ENCODE results near the gene ENPP1.
A peak's percentile ranks its signal among the peaks of the same experiment; 100 is the strongest.
"Not testable (repeated sequence)": the region's sequence is repeated elsewhere in the genome, so short reads cannot be mapped to it uniquely, and the experiment has no call there.

ENPP1 gene

DNA sequence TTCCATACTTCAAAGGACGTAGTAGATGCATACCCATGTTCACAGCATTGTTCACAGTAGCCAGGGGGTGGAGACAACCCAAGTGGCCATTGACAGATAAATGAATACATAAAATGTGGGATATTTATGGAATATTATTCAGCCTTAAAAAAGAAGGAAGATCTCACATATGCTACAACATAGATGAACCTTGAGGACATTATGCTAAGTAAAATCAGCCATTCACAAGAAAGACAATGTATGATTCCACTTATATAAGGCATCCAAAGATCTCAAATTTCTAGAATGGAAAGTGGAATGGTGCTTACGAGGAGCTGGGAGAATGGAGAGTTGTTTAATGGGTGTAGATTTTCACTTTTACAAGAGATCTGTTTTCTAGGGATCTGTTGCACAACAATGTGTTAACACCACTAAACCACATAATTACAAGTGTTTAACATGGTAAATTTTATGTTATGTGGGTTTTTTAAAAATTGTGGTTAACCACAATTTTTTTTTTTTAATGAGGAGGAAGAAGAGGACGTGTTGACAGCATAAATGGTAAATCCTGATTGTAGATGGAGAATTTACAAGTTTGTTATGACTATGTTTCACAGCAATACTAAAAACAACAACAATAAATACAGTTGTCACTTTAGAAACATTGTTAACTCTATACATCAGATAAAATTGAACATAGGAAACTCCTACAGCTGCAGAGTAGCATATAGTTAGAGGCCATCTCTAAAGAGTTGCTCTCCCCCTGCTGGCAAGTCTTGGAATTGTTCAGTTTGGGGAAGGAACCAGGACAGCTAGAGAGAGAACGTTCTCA lies 101.8 kb downstream of the ENPP1 start:
- TF ChIP-seq, protein P1, sequence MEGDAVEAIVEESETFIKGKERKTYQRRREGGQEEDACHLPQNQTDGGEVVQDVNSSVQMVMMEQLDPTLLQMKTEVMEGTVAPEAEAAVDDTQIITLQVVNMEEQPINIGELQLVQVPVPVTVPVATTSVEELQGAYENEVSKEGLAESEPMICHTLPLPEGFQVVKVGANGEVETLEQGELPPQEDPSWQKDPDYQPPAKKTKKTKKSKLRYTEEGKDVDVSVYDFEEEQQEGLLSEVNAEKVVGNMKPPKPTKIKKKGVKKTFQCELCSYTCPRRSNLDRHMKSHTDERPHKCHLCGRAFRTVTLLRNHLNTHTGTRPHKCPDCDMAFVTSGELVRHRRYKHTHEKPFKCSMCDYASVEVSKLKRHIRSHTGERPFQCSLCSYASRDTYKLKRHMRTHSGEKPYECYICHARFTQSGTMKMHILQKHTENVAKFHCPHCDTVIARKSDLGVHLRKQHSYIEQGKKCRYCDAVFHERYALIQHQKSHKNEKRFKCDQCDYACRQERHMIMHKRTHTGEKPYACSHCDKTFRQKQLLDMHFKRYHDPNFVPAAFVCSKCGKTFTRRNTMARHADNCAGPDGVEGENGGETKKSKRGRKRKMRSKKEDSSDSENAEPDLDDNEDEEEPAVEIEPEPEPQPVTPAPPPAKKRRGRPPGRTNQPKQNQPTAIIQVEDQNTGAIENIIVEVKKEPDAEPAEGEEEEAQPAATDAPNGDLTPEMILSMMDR (conservative IDR thresholded peaks at IDR 0.05; ENCODE audit: low read depth, low read length) = peak; percentile 91
- H3K4me3 ChIP-seq (ENCODE audit: low read depth, low read length) = no peak overlapping the region
- peak; percentile 85 for DNase-seq (ENCODE audit: low read depth)

DNA sequence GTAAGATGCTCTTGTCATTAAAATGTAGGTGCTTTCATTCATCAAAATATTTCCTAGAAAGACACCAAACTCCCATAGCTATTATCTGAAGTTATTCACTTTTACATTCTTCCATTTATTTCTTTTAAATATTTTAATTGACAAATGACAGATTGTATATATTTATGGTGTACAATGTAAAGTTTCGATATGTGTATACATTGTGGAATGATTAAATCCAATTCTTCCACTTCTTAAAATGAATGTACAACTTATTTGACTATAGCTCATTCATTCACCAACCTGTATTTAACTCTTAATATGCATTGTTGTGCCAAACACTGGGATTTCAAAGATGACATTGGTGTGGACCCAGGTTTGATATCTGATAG lies 102.4 kb downstream of the ENPP1 start:
- DNase-seq (ENCODE audit: low read depth) = no peak
- no peak overlapping the region for H3K4me3 ChIP-seq (ENCODE audit: low read depth, low read length)
- TF ChIP-seq, protein P1 (conservative IDR thresholded peaks at IDR 0.05; ENCODE audit: low read depth, low read length) = no peak

DNA sequence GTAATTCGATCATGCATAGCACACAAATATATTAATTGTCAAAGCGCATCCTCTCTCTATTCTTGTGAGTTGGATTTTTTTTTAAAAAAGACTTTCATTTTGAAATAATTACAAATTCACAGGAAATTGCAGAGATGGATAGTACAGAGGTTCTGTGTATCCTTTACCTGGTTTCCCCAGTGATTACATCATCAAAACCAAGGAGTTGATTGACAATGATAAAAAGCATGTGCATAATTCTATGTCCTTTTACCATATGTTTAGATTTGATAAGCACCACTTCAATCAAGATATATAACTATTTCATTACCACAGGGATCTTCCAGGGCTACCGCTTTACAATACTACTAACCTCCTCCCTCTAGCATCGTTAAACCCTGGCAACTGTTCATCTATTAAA lies 103.1 kb downstream of the ENPP1 start:
- no peak overlapping the region for H3K4me3 ChIP-seq (ENCODE audit: low read depth, low read length)
- no peak for DNase-seq (ENCODE audit: low read depth)
- TF ChIP-seq, protein P1 (conservative IDR thresholded peaks at IDR 0.05; ENCODE audit: low read depth, low read length) = no peak

DNA sequence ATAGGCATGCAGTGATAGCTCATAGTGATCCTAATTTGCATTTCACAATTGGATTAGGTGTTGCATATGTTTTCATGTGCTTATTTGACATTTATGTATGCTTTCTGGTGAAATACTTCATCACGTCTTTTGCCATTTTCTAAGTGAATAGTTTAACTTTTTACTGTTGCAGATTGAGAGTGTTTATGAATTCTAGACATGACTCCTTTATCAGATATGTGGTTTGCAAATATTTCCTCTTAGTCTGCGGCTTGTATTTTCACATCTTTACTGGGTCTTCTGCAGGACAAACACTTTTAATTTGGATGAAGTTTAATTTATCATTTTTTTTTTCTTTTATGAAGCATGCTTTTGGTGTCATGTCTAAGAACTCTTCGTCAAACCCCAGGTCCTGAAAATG lies 104.1 kb downstream of the ENPP1 start:
- DNase-seq (ENCODE audit: low read depth) = peak; percentile 67
- TF ChIP-seq, protein P1 (conservative IDR thresholded peaks at IDR 0.05; ENCODE audit: low read depth, low read length) = no peak
- no peak overlapping the region for H3K4me3 ChIP-seq (ENCODE audit: low read depth, low read length)

DNA sequence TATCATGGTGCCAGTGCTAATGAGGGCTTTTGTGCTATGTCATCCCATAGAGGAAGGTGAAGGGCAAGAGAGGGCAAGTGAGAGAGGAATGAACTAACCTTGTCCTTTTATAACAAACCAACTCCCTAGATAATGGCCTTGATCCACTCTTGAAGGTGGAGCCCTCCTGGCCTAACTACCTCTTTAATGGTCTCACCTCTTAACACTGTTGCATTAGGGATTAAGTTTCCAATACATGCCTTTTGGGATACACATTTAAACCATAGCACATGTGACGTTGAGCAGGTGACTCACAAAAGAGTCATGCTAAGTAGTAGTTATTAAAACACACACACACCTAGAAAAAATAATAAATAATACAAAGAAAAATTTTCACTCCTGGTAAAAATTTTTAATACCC lies 106.4 kb downstream of the ENPP1 start:
- H3K4me3 ChIP-seq (ENCODE audit: low read depth, low read length) = no peak overlapping the region
- no peak for DNase-seq (ENCODE audit: low read depth)
- TF ChIP-seq, protein P1 (conservative IDR thresholded peaks at IDR 0.05; ENCODE audit: low read depth, low read length) = no peak

DNA sequence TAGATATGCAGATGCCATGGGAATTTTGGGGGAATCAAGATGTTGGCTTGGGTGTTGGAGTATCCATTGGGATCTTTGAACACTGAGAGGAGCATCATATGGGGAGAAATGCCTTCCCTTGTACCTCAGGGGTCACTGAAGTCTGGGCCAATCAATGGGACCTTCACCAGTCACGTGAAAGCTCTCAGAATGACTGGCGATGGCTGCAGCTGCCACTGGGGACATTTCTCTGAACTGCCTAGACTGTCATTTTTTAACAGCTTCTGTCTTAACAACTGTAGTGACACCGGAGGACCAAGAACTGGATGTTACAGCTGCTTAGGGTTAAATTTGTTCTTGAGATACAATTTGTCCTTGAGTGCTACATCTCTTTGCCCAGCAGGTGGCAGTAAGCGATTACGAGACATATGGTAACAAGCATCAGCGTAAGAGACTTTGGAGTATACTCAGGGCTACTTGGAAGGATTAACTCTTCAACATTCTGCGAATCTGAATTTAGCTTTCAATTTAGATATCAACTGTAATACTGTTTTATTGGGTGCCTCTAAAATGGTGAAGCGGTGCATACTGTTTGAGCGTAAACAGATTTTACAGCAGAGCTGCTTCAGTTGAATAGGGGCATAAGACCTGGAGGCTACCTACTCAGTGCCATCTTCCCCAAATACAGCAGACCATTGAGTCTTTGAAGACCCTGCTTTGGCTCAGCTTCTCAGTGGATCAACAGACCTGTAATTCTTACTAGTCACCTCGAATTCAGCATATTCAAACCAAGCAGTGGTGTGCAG lies 107.3 kb downstream of the ENPP1 start:
- H3K4me3 ChIP-seq (ENCODE audit: low read depth, low read length) = no peak overlapping the region
- peak; percentile 94 for DNase-seq (ENCODE audit: low read depth)
- TF ChIP-seq, protein P1 (conservative IDR thresholded peaks at IDR 0.05; ENCODE audit: low read depth, low read length) = peak; percentile 85

DNA sequence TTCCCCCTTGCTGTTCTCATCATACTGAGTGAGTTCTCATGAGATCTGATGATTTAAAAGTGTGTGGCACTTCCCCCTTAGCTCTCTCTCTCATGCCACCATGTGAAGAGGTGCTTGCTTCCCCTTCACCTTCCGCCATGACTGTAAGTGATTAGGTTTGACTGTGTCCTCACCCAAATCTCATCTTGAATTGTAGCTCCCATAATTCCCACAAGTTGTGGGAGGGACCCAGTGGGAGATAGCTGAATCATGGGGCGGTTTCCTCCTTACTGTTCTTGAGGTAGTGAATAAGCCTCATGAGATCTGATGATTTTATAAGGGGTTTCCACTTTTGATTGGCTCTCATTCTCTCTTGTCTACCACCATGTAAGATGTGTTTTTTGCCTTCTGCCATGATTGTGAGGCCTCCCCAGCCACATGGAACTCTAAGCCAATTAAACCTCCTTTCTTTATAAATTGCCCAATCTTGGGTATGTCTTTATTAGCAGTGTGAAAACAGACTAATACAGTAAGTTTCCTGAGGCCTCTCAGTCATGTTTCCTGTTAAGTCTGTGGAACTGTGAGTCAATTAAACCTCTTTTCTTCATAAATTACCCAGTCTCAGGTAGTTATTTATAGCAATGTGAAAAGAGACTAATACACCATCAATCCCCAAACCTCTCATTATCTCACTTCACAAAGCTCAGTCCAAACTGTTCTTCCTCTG lies 108.4 kb downstream of the ENPP1 start:
- DNase-seq (ENCODE audit: low read depth); H3K4me3 ChIP-seq (ENCODE audit: low read depth, low read length): not testable (repeated sequence)

Data from choroid plexus epithelial cell (primary cell).